Cardiac muscle cell (in vitro differentiated cells and primary cell): ENCODE results near the gene RGS8. TPM values are rescaled to one million over a fixed set of nuclear protein-coding genes. Genes with fewer than 3 reads are reported as not detected.

Source experiments
- DNase-seq, 2 donors: peaks; one replicate each; pipeline versions ENCODE4 v3.0.0 to v3.0.0-alpha.2; 2010 to 2017; ENCODE audit warnings: low read depth in 1 of 2, low spot score in 1 of 2
- H3K27ac ChIP-seq: fragments of 200-600 bp; sonication (generic); 2 replicates; pipeline ENCODE4 v1.5.1; 2016
- H3K27me3 ChIP-seq: fragments of 200-600 bp; sonication (generic); 2 replicates; pipeline ENCODE4 v1.6.0; 2016; ENCODE audit warnings: control low read depth
- H3K36me3 ChIP-seq: fragments of 200-600 bp; sonication (generic); 2 replicates; pipeline ENCODE4 v1.5.1; 2016; ENCODE audit warnings: control low read depth
- H3K4me1 ChIP-seq: fragments of 200-600 bp; sonication (generic); 2 replicates; pipeline ENCODE4 v1.8.1; 2017; ENCODE audit warnings: low read depth, mild to moderate bottlenecking, mixed run types
- H3K4me3 ChIP-seq: fragments of 200-600 bp; sonication (generic); 2 replicates; pipeline ENCODE4 v1.5.1; 2016; ENCODE audit warnings: mild to moderate bottlenecking
- H3K9me3 ChIP-seq: fragments of 200-600 bp; sonication (generic); 2 replicates; pipeline ENCODE4 v1.5.1; 2017; ENCODE audit warnings: low read depth, mild to moderate bottlenecking, control low read depth
- CTCF ChIP-seq: IDR thresholded peaks from 2 replicates; pipeline ENCODE4 v1.5.1; 2012; ENCODE audit warnings: low read depth, mild to moderate bottlenecking, low read length
- polyA plus RNA-seq: library from polyadenylated mRNA; unstranded; fragments of >200 nt; fragmentation: Nextera tagmentation; extraction: Ambion mirVana; gene quantifications from 2 replicates; pipeline ENCODE4 v1.2.1, GENCODE V29; 2016
- total RNA-seq: library from RNA; depleted of rRNA; stranded (reverse); fragments of >200 nt; gene quantifications from 2 replicates; pipeline ENCODE4 v1.2.3, GENCODE V29; 2016

The RGS8 gene
- total and polyA plus RNA-seq, 2 experiments from 2014 or later: 2.2 TPM; not detected in 1

DNA sequence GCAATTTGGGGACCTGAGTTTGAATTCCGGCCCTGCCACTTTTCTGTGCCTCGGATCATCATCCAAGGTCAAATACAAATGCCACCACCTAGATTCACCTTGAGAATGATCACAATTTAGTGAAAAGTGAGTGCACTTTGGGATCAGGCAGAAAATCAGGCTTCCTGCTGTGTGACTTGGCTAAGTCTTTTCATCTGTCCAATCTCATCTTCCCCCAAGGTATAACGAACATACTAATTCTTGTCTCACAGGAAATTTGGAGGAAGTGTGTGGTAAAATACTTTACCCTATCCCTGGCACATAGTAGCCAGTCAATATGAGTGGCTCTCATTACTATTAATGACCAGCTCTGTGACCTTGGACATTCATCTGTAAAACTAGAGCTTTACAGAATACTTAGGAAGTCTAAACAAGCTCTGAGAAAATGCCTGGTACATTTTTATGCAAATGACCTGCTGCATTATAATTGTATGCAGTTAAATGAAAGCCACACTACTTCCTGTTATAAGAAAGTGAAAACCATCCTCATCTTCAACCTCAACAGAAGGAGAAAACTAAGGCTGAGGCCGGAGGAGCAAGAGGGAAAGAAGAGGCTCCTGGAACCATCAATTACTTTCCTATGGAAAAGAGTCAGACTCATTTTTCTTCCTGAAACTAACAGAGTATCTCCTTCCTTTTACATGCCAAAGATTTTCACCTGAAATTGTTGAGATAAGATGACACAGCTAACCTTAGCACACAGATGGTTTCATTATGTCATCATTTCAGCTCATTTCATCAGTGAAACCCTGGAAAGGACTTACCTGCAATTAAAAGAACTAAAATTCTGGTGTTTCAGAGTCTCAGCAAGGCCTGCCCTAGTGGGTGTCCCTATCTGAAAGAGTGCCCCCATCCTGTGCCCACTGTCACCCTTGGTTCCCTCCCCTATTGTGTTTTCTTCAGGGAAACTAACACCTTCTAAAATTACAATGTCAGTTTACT is 32.6 kb upstream of the RGS8 start:
- Histone ChIP-seq H3K36me3 (no peaks in the 10 kb centered on the region), H3K4me3 (no peak overlapping the region), H3K27me3 (no peaks in the 10 kb centered on the region), H3K27ac (no peak overlapping the region), H3K9me3 (no peaks in the 10 kb centered on the region), H3K4me1 (no peaks in the 10 kb centered on the region)
- DNase-seq: no peak
- TF ChIP-seq CTCF: no peak

GRCh38 chr1:182715531-182715930 is 31.1 kb upstream of the RGS8 start:
- Histone ChIP-seq H3K4me1 (no peaks in the 10 kb centered on the region), H3K4me3 (no peak overlapping the region), H3K27ac (no peak overlapping the region), H3K9me3 (no peaks in the 10 kb centered on the region), H3K36me3 (no peaks in the 10 kb centered on the region), H3K27me3 (no peaks in the 10 kb centered on the region)
- DNase-seq: no peak
- TF ChIP-seq CTCF: no peak

DNA sequence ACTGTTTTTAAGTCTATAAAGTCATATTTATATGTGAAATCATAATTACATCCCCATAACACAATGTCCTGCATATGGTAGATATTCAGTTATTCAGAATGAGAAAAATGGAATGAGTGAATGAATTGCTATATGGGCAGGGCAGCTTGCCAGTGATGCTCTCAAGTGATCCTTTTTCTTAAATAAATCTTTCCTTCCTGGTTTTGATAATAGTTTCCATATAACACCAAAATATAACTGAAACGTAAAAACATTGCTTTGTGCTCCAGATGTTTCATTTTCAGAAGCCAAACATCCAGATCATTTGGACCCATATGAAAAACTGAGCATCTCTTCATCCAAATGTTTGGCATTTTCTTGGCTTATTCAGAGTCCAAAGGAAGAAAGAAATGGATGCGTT is 30.2 kb upstream of the RGS8 start:
- Histone ChIP-seq H3K36me3 (no peaks in the 10 kb centered on the region), H3K27ac (no peak overlapping the region), H3K27me3 (no peaks in the 10 kb centered on the region), H3K9me3 (no peaks in the 10 kb centered on the region), H3K4me3 (no peak overlapping the region), H3K4me1 (no peaks in the 10 kb centered on the region)
- TF ChIP-seq CTCF: no peak
- DNase-seq: no peak

- no peaks in the 10 kb centered on the region for H3K27me3 ChIP-seq
- no peak overlapping the region for H3K4me3 ChIP-seq
- no peaks in the 10 kb centered on the region for H3K36me3 ChIP-seq
- DNase-seq: no peak
- no peaks in the 10 kb centered on the region for H3K9me3 ChIP-seq
- no peak for TF ChIP-seq CTCF
- no peak overlapping the region for H3K27ac ChIP-seq
- no peaks in the 10 kb centered on the region for H3K4me1 ChIP-seq
Observed at GRCh38 chr1:182713939-182714338, 29.6 kb upstream of the RGS8 start.

DNA sequence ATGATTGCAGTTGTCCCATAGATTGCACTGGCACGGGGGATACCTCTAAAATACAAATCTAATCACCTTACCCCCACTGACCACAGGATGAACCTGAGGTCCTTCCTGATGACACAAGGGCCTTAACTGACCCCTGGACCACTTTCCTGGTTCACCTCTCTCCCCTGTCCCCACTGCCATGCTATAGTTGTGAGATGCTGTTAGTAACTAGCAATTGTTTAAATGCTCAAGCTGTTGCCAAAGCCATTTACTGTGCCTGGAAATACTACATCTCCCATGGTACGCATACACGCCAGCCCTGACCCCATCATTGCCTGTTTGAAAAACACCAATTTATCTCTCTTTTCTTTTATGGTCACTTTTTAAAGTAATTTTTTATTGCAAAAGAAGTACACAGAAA is 29.1 kb upstream of the RGS8 start:
- H3K36me3 ChIP-seq: no peaks in the 10 kb centered on the region
- TF ChIP-seq CTCF: no peak
- peaks cover under 1% of the 10 kb centered on the region for H3K4me1 ChIP-seq
- no peaks in the 10 kb centered on the region for H3K27me3 ChIP-seq
- no peak overlapping the region for H3K4me3 ChIP-seq
- H3K27ac ChIP-seq: no peak overlapping the region
- DNase-seq: no peak
- no peaks in the 10 kb centered on the region for H3K9me3 ChIP-seq
